Neural progenitor cell (in vitro differentiated cells): Measurements from ENCODE around the gene FOXL2NB. TPM values are rescaled to one million over a fixed set of nuclear protein-coding genes. Genes with fewer than 3 reads are reported as not detected.

ENCODE experiments used
- DNase-seq: peaks from one replicate; pipeline ENCODE4 v3.0.0-alpha.2; 2016; ENCODE audit warnings: low spot score
- H2AFZ ChIP-seq: fragments of 200-600 bp; sonication (generic); replicated peaks from 2 replicates; pipeline ENCODE4 v1.6.1; 2016; ENCODE audit warnings: antibody characterized with exemption
- H3F3A ChIP-seq: fragments of 200-600 bp; sonication (generic); 2 replicates; pipeline ENCODE4 v1.6.1; 2016; ENCODE audit warnings: antibody characterized with exemption, low read depth
- H3K27ac ChIP-seq: fragments of 200-600 bp; sonication (generic); 2 replicates; pipeline ENCODE4 v1.5.1; 2016; ENCODE audit warnings: mild to moderate bottlenecking
- H3K27me3 ChIP-seq: fragments of 200-600 bp; sonication (generic); 2 replicates; pipeline ENCODE4 v1.6.1; 2016; ENCODE audit warnings: mild to moderate bottlenecking, moderate library complexity
- H3K36me3 ChIP-seq: fragments of 200-600 bp; sonication (generic); 2 replicates; pipeline ENCODE4 v1.5.1; 2016
- H3K4me1 ChIP-seq: fragments of 200-600 bp; sonication (generic); 2 replicates; pipeline ENCODE4 v1.6.1; 2016; ENCODE audit warnings: mixed run types
- H3K4me2 ChIP-seq: fragments of 200-600 bp; sonication (generic); 2 replicates; pipeline ENCODE4 v1.6.1; 2016
- H3K4me3 ChIP-seq: fragments of 200-600 bp; sonication (generic); 2 replicates; pipeline ENCODE4 v1.5.1; 2016
- H3K79me2 ChIP-seq: fragments of 200-600 bp; sonication (generic); 2 replicates; pipeline ENCODE4 v1.6.1; 2016; ENCODE audit warnings: low read depth
- H3K9ac ChIP-seq: fragments of 200-600 bp; sonication (generic); 2 replicates; pipeline ENCODE4 v1.6.1; 2016
- H3K9me3 ChIP-seq: fragments of 200-600 bp; sonication (generic); 2 replicates; pipeline ENCODE4 v1.5.1; 2016; ENCODE audit warnings: low read depth
- H4K20me1 ChIP-seq: fragments of 200-600 bp; sonication (generic); 2 replicates; pipeline ENCODE4 v1.6.1; 2016; ENCODE audit warnings: low read depth
- H3K27ac Mint-ChIP-seq: 3 replicates; pipeline ENCODE4 v1.8.0; 2021; ENCODE audit warnings: mixed read lengths
- H3K27me3 Mint-ChIP-seq: 2 replicates; pipeline ENCODE4 v1.8.0; 2022; ENCODE audit warnings: low read depth, mild to moderate bottlenecking, inconsistent platforms, moderate library complexity, mixed read lengths; ENCODE audit not compliant: insufficient read depth
- H3K36me3 Mint-ChIP-seq: 3 replicates; pipeline ENCODE4 v1.8.0; 2021; ENCODE audit warnings: mixed read lengths
- H3K4me1 Mint-ChIP-seq: 3 replicates; pipeline ENCODE4 v1.8.0; 2021; ENCODE audit warnings: mixed read lengths
- H3K4me3 Mint-ChIP-seq: 3 replicates; pipeline ENCODE4 v1.8.0; 2021; ENCODE audit warnings: mild to moderate bottlenecking, moderate library complexity, mixed read lengths
- H3K9me3 Mint-ChIP-seq: 3 replicates; pipeline ENCODE4 v1.8.0; 2020; ENCODE audit warnings: mixed read lengths
- CTCF ChIP-seq: fragments of 200-600 bp; sonication (generic); IDR thresholded peaks from 2 replicates; pipeline ENCODE4 v1.5.1; 2017; ENCODE audit warnings: antibody characterized with exemption, mild to moderate bottlenecking
- EZH2 ChIP-seq: fragments of 200-600 bp; sonication (generic); IDR thresholded peaks from 2 replicates; pipeline ENCODE4 v1.6.1; 2017; ENCODE audit warnings: antibody characterized with exemption, mild to moderate bottlenecking, moderate library complexity
- EZH2phosphoT487 ChIP-seq: fragments of 200-600 bp; sonication (generic); IDR thresholded peaks from 2 replicates; pipeline ENCODE4 v1.6.1; 2017; ENCODE audit warnings: antibody characterized with exemption
- total RNA-seq: library from RNA; depleted of rRNA; stranded (reverse); fragments of >200 nt; gene quantifications from 2 replicates; pipeline ENCODE4 v1.2.3, GENCODE V29; 2015; ENCODE audit warnings: low replicate concordance

FOXL2NB gene
- total RNA-seq, 1 donor from 2014 or later = 0.09 TPM

DNA sequence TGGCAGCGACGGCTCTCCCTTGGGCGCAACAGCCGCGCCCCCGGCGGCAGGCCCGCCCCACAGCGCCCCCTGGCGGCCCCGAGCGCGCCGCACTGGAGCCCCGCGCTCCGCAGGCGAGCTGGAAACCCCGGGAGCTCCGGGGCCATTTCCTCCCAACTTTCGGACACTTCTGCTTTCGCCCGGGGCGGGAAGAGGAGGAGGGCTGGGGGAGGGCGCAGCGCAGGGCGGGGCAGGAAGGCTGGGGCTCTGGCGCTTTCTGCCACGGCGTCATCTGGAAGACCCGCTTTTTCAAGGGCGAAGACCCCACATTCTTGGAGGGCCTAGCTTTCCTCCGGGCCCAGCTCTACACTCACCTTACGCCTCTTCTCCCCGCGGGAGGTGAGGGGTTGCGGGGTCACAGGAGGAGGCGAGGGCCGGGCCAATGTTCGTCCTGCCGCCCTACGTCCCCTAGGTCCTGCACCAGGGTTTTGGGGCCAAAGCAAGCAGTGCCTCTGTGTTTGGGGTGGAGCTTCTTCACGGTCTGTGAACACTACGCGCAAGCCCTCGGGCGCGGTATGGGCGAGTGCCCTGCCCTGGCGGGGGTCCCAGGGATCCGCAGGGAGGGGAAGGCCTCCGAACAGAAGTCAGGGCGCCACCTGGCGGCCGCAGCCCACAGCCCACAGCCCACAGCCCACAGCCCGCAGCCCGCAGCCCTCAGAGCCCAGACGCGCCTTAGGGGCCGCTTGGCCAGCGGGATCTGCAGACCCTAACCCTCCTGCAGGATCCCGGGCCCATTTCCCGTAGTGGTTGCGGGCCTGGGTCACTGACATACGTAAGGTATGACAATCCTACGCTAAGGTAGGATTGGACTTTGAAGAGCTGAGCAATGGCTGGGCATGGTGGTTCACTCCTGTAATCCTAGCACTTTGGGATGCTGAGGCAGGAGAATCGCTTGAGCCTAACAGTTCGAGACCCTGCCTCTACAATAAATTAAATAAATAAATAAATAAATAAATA is 31.2 kb upstream of the FOXL2NB start:
- no peak overlapping the region for H3K9ac ChIP-seq
- Mint-ChIP-seq H3K27ac (peak overlapping the region; percentile 81), H3K36me3 (no peaks in the 10 kb centered on the region), H3K4me3 (peak overlapping the region; percentile 89), H3K4me1 (peaks cover 5% of the 10 kb centered on the region), H3K27me3 (peaks cover 9% of the 10 kb centered on the region), H3K9me3 (no peaks in the 10 kb centered on the region)
- peak overlapping the region; percentile 86 for H3K4me2 ChIP-seq
- TF ChIP-seq EZH2phosphoT487 = no peak
- peak; percentile 82 for TF ChIP-seq CTCF
- TF ChIP-seq EZH2 = peak; percentile 39
- H3K79me2 ChIP-seq = no peaks in the 10 kb centered on the region
- peak overlapping the region; percentile 97 for H2AFZ ChIP-seq
- H3K36me3 ChIP-seq = no peaks in the 10 kb centered on the region
- no peaks in the 10 kb centered on the region for H3K4me1 ChIP-seq
- DNase-seq = peak; percentile 97
- H4K20me1 ChIP-seq = no peaks in the 10 kb centered on the region
- no peak overlapping the region for H3K27ac ChIP-seq
- no peaks in the 10 kb centered on the region for H3K9me3 ChIP-seq
- peaks cover 15% of the 10 kb centered on the region for H3K27me3 ChIP-seq
- H3F3A ChIP-seq = no peaks in the 10 kb centered on the region
- H3K4me3 ChIP-seq = peak overlapping the region; percentile 87

DNA sequence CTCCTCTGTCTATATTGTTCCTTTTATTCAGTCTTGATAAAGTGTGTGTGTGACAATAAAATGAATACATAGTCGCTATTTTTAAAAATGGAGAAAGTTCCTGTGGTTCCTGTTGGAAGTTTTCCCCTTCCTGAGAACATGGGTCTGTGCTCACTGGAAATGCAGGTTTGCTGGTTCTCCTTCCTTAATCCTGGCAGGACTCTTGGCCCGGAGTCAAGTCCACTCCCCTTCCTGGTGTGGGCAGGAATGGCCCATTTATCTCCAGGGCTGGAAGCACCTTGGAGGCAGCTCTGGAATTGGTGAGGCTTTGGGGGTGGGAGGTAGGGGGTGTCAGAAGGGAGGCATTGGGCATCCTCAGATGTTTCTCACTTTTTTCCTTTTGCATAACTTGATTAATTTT is 30.2 kb upstream of the FOXL2NB start:
- peak overlapping the region; percentile 60 for H3K4me3 Mint-ChIP-seq
- peaks cover 5% of the 10 kb centered on the region for H3K4me1 Mint-ChIP-seq

GRCh38 chr3:138919325-138919724 is 27.7 kb upstream of the FOXL2NB start:
- Histone ChIP-seq H3K4me2 (no peak overlapping the region), H3K4me3 (no peak overlapping the region), H3K4me1 (no peaks in the 10 kb centered on the region), H3K9me3 (no peaks in the 10 kb centered on the region), H3F3A (no peaks in the 10 kb centered on the region), H3K27me3 (peaks cover 18% of the 10 kb centered on the region), H4K20me1 (no peaks in the 10 kb centered on the region), H3K36me3 (no peaks in the 10 kb centered on the region), H3K79me2 (no peaks in the 10 kb centered on the region), H2AFZ (no peak overlapping the region), H3K27ac (no peak overlapping the region), H3K9ac (no peak overlapping the region)
- TF ChIP-seq EZH2phosphoT487 (no peak), CTCF (no peak), EZH2 (no peak)
- peaks cover 9% of the 10 kb centered on the region for H3K27me3 Mint-ChIP-seq
- peaks cover 7% of the 10 kb centered on the region for H3K4me1 Mint-ChIP-seq
- no peak overlapping the region for H3K27ac Mint-ChIP-seq
- no peak for DNase-seq
- H3K9me3 Mint-ChIP-seq = no peaks in the 10 kb centered on the region
- H3K36me3 Mint-ChIP-seq = no peaks in the 10 kb centered on the region
- no peak overlapping the region for H3K4me3 Mint-ChIP-seq

More for the DNA sequence above, 30.2 kb upstream of the FOXL2NB start:
- TF ChIP-seq EZH2phosphoT487 (no peak), CTCF (no peak)
- Histone ChIP-seq H2AFZ (no peak overlapping the region), H3K27ac (no peak overlapping the region), H3K79me2 (no peaks in the 10 kb centered on the region), H3K27me3 (peaks cover 15% of the 10 kb centered on the region), H3K9me3 (no peaks in the 10 kb centered on the region), H3K9ac (no peak overlapping the region), H4K20me1 (no peaks in the 10 kb centered on the region), H3K36me3 (no peaks in the 10 kb centered on the region), H3K4me2 (no peak overlapping the region), H3F3A (no peaks in the 10 kb centered on the region), H3K4me1 (no peaks in the 10 kb centered on the region), H3K4me3 (no peak overlapping the region)
- Mint-ChIP-seq H3K27me3 (peaks cover 9% of the 10 kb centered on the region), H3K36me3 (no peaks in the 10 kb centered on the region), H3K27ac (no peak overlapping the region), H3K9me3 (no peaks in the 10 kb centered on the region)
- no peak for DNase-seq
